Right lobe of liver (tissue), 6 donors: ENCODE data around the gene CLDN7. TPM values are rescaled to one million over a fixed set of nuclear protein-coding genes. Genes with fewer than 3 reads are reported as not detected.

Source experiments
- ATAC-seq, 4 donors: fragments of 200-7000 bp; cut with Tn5 transposase; one replicate each; pipeline ENCODE4 v1.9.1; 2020; ENCODE audit warnings: mild to moderate bottlenecking in 4 of 4, moderate library complexity in 4 of 4
- DNase-seq, 3 donors: peaks; one replicate each; pipeline ENCODE4 v3.0.0-alpha.2; 2020
- H3K27ac ChIP-seq, 3 donors: fragments of 200-600 bp; one replicate each; pipeline ENCODE4 v1.8.0; 2022
- H3K27me3 ChIP-seq, 2 donors: fragments of 200-600 bp; one replicate each; pipeline ENCODE4 v1.8.0; 2022
- H3K36me3 ChIP-seq, 4 donors: fragments of 200-600 bp; sonication (generic) in 1 of 4; one replicate each; pipeline versions ENCODE4 v1.5.1 to v1.8.0; 2017 to 2022; ENCODE audit warnings: control low read depth in 1 of 4
- H3K4me1 ChIP-seq, 4 donors: fragments of 200-600 bp; sonication (generic) in 1 of 4; one replicate each; pipeline versions ENCODE4 v1.5.1 to v1.8.0; 2017 to 2022; ENCODE audit warnings: control low read depth in 1 of 4
- H3K4me3 ChIP-seq, 3 donors: fragments of 200-600 bp; one replicate each; pipeline ENCODE4 v1.8.0; 2022
- H3K9me3 ChIP-seq, 4 donors: fragments of 200-600 bp; sonication (generic) in 1 of 4; one replicate each; pipeline versions ENCODE4 v1.5.1 to v1.8.0; 2017 to 2022; ENCODE audit warnings: control low read depth in 1 of 4
- POLR2A ChIP-seq: fragments of 450-650 bp; IDR thresholded peaks from one replicate; pipeline ENCODE4 v1.6.1; 2017; ENCODE audit warnings: antibody characterized with exemption, mild to moderate bottlenecking
- WGBS: methylation state at CpG from one replicate; pipeline ENCODE4 v1.1.6; 2018; ENCODE audit warnings: low coverage, low lambda C conversion rate; ENCODE audit not compliant: insufficient coverage; ENCODE audit errors: missing lambda C conversion rate; 5-methylcytosine and 5-hydroxymethylcytosine counted together
- intact Hi-C, 2 donors: fragments of 100-400 bp; cut with DNase I; formaldehyde crosslinking; loops; one replicate each; pipeline versions ENCODE4 v1.11.2 to v1.14.1; 2022
- total RNA-seq, 6 experiments: library from RNA; depleted of rRNA in 2 of 6; stranded (reverse); fragments of >200 nt in 2 of 6; fragmentation: NEBNext Ultra II Directional in 3 of 6; extraction: Animal tissue kit (Norgen Biotek cat#: 25700) in 3 of 6; gene quantifications; one replicate each; pipeline versions ENCODE4 v1.1.0 to v1.2.4, GENCODE V29; 2016 to 2023
- TF ChIP-seq, protein P1 (sequence below), 4 donors: fragments of 200-600 bp in 3 of 4; fragments of 450-650 bp in 1 of 4; IDR thresholded peaks; one replicate each; pipeline versions ENCODE4 v1.5.1 to v1.8.0; 2016 to 2022; ENCODE audit warnings: antibody characterized with exemption in 4 of 4, mild to moderate bottlenecking in 2 of 4
- donor health status: DM: no; HTN: yes; CAD: no.
- donor health status: DM: no; HTN: no; CAD: no.
- donor health status: DM: no; HTN: no; CAD: no.
- donor health status: DM: no; HTN: yes; CAD: no.
- donor health status: DM: no; HTN: yes; CAD: no.

CLDN7 gene
- total RNA-seq, 6 experiments from 2014 or later, result 9.6 to 114 (median 23.3) TPM

DNA sequence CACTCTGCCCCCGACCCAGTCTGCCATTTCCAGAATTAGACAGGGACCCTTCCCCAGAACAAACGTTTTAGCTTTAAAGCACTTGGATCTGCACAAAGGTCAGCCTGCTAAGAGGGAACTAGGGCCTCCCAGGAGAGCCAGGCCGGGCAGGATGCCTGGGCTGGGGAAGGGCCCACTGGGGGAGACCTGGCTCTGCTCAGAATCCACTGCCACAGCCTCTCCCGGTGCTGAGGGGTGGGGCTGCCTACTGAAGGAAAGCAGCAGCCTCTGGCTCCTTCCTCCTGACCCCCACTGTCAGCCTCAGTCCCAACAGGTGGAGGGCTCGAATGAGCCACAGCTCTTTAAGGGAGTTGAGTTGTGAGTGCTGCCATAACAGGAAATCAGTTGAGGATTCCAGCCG is 30.5 kb upstream of the CLDN7 start:
- no peak overlapping the region for H3K27ac ChIP-seq
- ATAC-seq, result no peak

DNA sequence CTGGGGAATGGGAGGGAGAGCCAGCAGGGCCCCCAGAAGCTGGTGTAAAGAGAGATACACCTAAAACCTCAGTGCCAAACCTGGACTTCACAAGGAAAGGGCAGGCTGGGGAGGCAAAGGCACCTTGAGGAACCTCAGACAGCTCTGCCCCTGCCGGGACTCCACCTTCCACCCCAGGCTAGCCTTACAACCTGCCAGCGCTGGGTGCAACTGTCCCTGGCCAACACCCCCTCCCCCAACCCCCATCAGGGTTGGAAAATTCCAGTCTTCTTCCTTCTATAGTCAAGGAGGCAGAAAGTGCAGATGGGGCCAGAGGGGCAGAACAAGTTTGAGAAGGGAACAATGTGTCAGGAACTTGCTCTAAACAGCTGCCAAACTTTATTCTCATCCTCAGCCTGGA is 29.9 kb upstream of the CLDN7 start:
- Histone ChIP-seq H3K4me1 (peaks cover 0 to 13% (median 2%) of the 10 kb centered on the region in 4 donors), H3K9me3 (no peaks in the 10 kb centered on the region), H3K4me3 (no peak overlapping the region), H3K27me3 (no peaks in the 10 kb centered on the region), H3K27ac (no peak overlapping the region), H3K36me3 (no peaks in the 10 kb centered on the region)
- DNase-seq (no peak), ATAC-seq (no peak)
- no CpG with 5 or more reads among the region's 2 CpGs for WGBS
- TF ChIP-seq, protein P1, sequence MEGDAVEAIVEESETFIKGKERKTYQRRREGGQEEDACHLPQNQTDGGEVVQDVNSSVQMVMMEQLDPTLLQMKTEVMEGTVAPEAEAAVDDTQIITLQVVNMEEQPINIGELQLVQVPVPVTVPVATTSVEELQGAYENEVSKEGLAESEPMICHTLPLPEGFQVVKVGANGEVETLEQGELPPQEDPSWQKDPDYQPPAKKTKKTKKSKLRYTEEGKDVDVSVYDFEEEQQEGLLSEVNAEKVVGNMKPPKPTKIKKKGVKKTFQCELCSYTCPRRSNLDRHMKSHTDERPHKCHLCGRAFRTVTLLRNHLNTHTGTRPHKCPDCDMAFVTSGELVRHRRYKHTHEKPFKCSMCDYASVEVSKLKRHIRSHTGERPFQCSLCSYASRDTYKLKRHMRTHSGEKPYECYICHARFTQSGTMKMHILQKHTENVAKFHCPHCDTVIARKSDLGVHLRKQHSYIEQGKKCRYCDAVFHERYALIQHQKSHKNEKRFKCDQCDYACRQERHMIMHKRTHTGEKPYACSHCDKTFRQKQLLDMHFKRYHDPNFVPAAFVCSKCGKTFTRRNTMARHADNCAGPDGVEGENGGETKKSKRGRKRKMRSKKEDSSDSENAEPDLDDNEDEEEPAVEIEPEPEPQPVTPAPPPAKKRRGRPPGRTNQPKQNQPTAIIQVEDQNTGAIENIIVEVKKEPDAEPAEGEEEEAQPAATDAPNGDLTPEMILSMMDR (IDR thresholded peaks at IDR 0.05), result no peak
- no peak for TF ChIP-seq POLR2A
- intact Hi-C loops, result no loop called here

More for the DNA sequence above, 30.5 kb upstream of the CLDN7 start:
- no peak for TF ChIP-seq POLR2A
- TF ChIP-seq, protein P1 (IDR thresholded peaks at IDR 0.05), result no peak
- no peak overlapping the region for H3K4me3 ChIP-seq
- DNase-seq, result no peak
- intact Hi-C loops, result no loop called here
- H3K9me3 ChIP-seq, result no peaks in the 10 kb centered on the region
- no peaks in the 10 kb centered on the region for H3K27me3 ChIP-seq
- no peaks in the 10 kb centered on the region for H3K36me3 ChIP-seq
- 50% methylated on average over 2 of the region's 6 CpGs for WGBS
- H3K4me1 ChIP-seq, result peaks cover 0 to 13% (median 2%) of the 10 kb centered on the region in 4 donors

DNA sequence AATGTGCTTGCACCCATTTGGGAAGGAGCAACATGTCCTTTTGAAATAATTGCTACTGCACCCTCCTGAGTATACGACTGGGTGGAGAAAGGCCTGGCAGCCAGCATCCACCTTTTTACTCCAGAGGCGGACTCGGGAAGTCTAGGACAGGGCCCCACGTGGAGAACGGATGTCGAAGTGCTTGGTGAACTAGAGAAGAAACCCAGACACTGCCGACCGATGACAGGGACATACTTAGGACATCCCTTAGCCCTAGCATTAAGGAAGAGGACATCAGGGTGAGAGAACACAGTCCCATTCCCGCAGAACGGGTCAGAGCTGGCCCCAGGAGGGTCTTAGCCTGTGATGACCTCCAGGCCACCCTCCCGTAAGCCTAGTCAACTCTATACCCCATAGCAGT is 28.4 kb upstream of the CLDN7 start:
- Histone ChIP-seq H3K36me3 (no peaks in the 10 kb centered on the region), H3K9me3 (no peaks in the 10 kb centered on the region), H3K27ac (no peak overlapping the region), H3K27me3 (no peaks in the 10 kb centered on the region), H3K4me1 (peaks cover 0 to 5% (median 2%) of the 10 kb centered on the region in 4 donors), H3K4me3 (no peak overlapping the region)
- intact Hi-C loops, result no loop called here
- WGBS, result 56% methylated on average over 6 of the region's 11 CpGs
- DNase-seq, result no peak
- no peak for ATAC-seq
- TF ChIP-seq POLR2A, result no peak
- TF ChIP-seq, protein P1 (IDR thresholded peaks at IDR 0.05), result no peak

DNA sequence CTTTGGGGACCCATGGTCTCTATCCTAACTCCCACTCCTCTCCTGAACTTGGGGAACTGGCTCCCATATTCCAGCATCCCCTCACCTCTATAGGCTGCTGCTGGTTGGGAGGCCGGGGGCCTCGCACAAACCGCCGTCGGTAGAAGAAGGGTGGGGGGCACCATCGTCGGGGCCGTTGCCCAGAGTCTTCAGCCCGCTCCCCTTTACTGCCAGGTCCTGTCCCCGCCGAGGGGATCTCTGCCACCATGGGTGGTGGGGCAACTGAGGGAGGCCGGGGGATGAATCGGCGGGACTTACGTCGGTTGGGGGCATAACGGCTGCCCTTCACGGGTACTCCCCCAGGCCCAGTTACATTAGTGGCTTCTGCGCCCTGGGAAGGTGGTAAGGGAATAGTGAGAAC is 27.9 kb upstream of the CLDN7 start:
- ATAC-seq (no peak), DNase-seq (no peak)
- Histone ChIP-seq H3K9me3 (no peaks in the 10 kb centered on the region), H3K27me3 (no peaks in the 10 kb centered on the region), H3K36me3 (no peaks in the 10 kb centered on the region), H3K4me3 (no peak overlapping the region), H3K4me1 (peaks cover 0 to 5% (median 2%) of the 10 kb centered on the region in 4 donors), H3K27ac (no peak overlapping the region)
- intact Hi-C loops, result no loop called here
- no CpG with 5 or more reads among the region's 19 CpGs for WGBS
- TF ChIP-seq, protein P1 (IDR thresholded peaks at IDR 0.05), result no peak
- no peak for TF ChIP-seq POLR2A
